NCI-H128 (cell line): Measurements from ENCODE around the gene CTTNBP2NL.

Source experiments
- DNase-seq: peaks from one replicate; lab custom pipeline; 2025; ENCODE audit not compliant: unreplicated experiment; lab: John Stamatoyannopoulos, UW

Gene CTTNBP2NL

GRCh38 chr1:112395821-112396652, at the start of gene CTTNBP2NL:
Gene CTTNBP2NL, plus strand, starts transcription at chr1:112396214. Its CDS starts 19,952 bp downstream, at chr1:112416166.
- peak; percentile 97 for DNase-seq

- DNase-seq = no peak
These were observed 49.1 kb upstream of the CTTNBP2NL start for GRCh38 chr1:112346801-112347350.

- no peak for DNase-seq
These were observed 39.2 kb upstream of the CTTNBP2NL start for GRCh38 chr1:112356765-112357164.

- no peak for DNase-seq
These were observed 38.5 kb upstream of the CTTNBP2NL start for GRCh38 chr1:112357467-112357866.

- DNase-seq = no peak
These were observed 37.8 kb upstream of the CTTNBP2NL start for GRCh38 chr1:112358061-112358770.

GRCh38 chr1:112358798-112359408, 37.1 kb upstream of the CTTNBP2NL start:
- no peak for DNase-seq

- DNase-seq = no peak
These were observed 35.9 kb upstream of the CTTNBP2NL start for GRCh38 chr1:112359961-112360767.

- DNase-seq = no peak
These were observed 32.4 kb upstream of the CTTNBP2NL start for GRCh38 chr1:112363636-112364035.

GRCh38 chr1:112368198-112368597, 27.8 kb upstream of the CTTNBP2NL start:
- DNase-seq = no peak

GRCh38 chr1:112369392-112370285, 26.4 kb upstream of the CTTNBP2NL start:
- peak; percentile 54 for DNase-seq

- no peak for DNase-seq
These were observed 25.0 kb upstream of the CTTNBP2NL start for GRCh38 chr1:112370996-112371395.

GRCh38 chr1:112371775-112372174, 24.2 kb upstream of the CTTNBP2NL start:
- DNase-seq = no peak

- no peak for DNase-seq
These were observed 22.2 kb upstream of the CTTNBP2NL start for GRCh38 chr1:112373806-112374205.

- no peak for DNase-seq
These were observed 20.3 kb upstream of the CTTNBP2NL start for GRCh38 chr1:112375701-112376100.

GRCh38 chr1:112380356-112380755, 15.7 kb upstream of the CTTNBP2NL start:
- no peak for DNase-seq

- DNase-seq = no peak
These were observed 14.5 kb upstream of the CTTNBP2NL start for GRCh38 chr1:112381324-112382076.

GRCh38 chr1:112383759-112384370, 12.1 kb upstream of the CTTNBP2NL start:
- no peak for DNase-seq

- DNase-seq = no peak
These were observed 9.8 kb upstream of the CTTNBP2NL start for GRCh38 chr1:112386024-112386723.
